ENCODE measurements around the gene HADHA. TPM values are rescaled to one million over a fixed set of nuclear protein-coding genes. Genes with fewer than 3 reads are reported as not detected.

HADHA gene
- total RNA-seq, 1 experiment from 2014 or later = 131 TPM

DNA sequence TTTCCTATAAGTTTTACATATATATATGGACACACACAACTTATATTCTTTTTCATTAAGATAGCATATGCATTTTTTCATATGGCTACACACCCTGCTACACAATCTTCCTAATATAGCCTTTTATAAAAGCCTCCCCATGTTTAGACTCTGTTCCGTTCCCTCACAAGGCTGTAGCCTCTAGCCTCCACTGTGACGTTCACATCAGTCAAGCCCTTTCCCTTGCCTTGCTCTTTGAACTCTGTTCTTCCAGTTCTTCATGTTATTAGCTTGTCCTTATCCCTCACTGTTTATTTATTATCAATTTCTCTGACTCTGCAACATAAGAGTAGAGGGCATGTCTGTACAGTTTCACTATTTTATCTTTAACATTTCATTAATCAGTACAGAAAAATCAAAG lies 39.2 kb upstream of the HADHA start:
- ChIA-PET CTCF (interaction anchor here (0.6 kb wide), 1 partner anchor 11 kb away, joined by 4 read pairs; no protein-coding TSS in a partner anchor), POLR2A (ENCODE audit: unreplicated experiment) (no interaction called here)
- no peaks in the 10 kb centered on the region for H3F3A ChIP-seq (ENCODE audit: low read length, unreplicated experiment)
- TF ChIP-seq EZH2 (IDR thresholded peaks at IDR 0.05; ENCODE audit: low read length, unreplicated experiment) (no peak), CTCF (conservative IDR thresholded peaks at IDR 0.05; ENCODE audit: low read depth, low read length) (no peak), EZH2phosphoT487 (IDR thresholded peaks at IDR 0.05; ENCODE audit: borderline replicate concordance, low read length) (no peak)
- H3K27me3 ChIP-seq (ENCODE audit: low read length) = no peaks in the 10 kb centered on the region
- no peak overlapping the region for H3K4me3 ChIP-seq (ENCODE audit: low read length)
- no peaks in the 10 kb centered on the region for H3K9me3 ChIP-seq (ENCODE audit: low read length)
- intact Hi-C loops (cut with micrococcal nuclease) = no loop called here
- H3K4me2 ChIP-seq (ENCODE audit: low read length) = peak overlapping the region; percentile 1; the same call in 1 of the 2 replicates
- peak overlapping the region; percentile 8; the same call in 1 of the 2 replicates for H3K27ac ChIP-seq (ENCODE audit: low read length)
- H3K36me3 ChIP-seq (ENCODE audit: low read depth, low read length) = peaks cover 30% of the 10 kb centered on the region; the same call in 1 of the 2 replicates
- DNase-seq = no peak
- no peak overlapping the region for H2AFZ ChIP-seq (ENCODE audit: low read length)
- H3K4me1 ChIP-seq (ENCODE audit: insufficient read depth, low read length) = peaks cover 10% of the 10 kb centered on the region
- ATAC-seq = no peak
- no peaks in the 10 kb centered on the region for H3K9me2 ChIP-seq (replicated peaks; ENCODE audit: low read length)
- no peaks in the 10 kb centered on the region for H3K79me2 ChIP-seq (ENCODE audit: low read length)
- no peaks in the 10 kb centered on the region for H4K20me1 ChIP-seq (ENCODE audit: low read length)
- BruUV-seq (replicated peaks) = no TSS peak
- H3K9ac ChIP-seq (ENCODE audit: low read length) = no peak overlapping the region

DNA sequence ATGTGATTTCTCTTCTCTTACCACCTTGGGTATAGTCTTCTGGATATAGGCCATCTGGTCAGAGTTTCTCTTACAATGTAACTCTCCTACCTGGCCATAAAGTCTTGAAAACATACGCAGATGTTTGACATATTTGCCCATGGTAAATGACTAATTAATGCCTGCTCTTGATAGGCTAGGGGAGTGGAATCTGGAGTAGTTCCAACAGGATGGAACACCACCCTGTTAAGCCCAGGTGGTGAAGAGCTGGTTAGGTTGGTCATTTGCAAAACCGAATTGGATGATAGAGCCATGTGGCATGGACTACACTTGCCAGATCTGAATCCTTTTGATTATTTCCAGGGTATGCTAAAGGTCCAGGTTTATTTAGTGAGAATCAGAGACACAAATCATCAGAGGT lies 36.8 kb upstream of the HADHA start:
- H3F3A ChIP-seq (ENCODE audit: low read length, unreplicated experiment) = no peaks in the 10 kb centered on the region
- POLR2A ChIA-PET (ENCODE audit: unreplicated experiment) = no interaction called here
- H3K36me3 ChIP-seq (ENCODE audit: low read depth, low read length) = peaks cover 23% of the 10 kb centered on the region; the same call in 1 of the 2 replicates
- ATAC-seq (no peak), DNase-seq (no peak)
- H3K9me3 ChIP-seq (ENCODE audit: low read length) = no peaks in the 10 kb centered on the region
- no peak for TF ChIP-seq CTCF (conservative IDR thresholded peaks at IDR 0.05; ENCODE audit: low read depth, low read length)
- no peak for TF ChIP-seq EZH2 (IDR thresholded peaks at IDR 0.05; ENCODE audit: low read length, unreplicated experiment)
- no peak for TF ChIP-seq EZH2phosphoT487 (IDR thresholded peaks at IDR 0.05; ENCODE audit: borderline replicate concordance, low read length)
- CTCF ChIA-PET = no interaction called here
- peaks cover 10% of the 10 kb centered on the region for H3K4me1 ChIP-seq (ENCODE audit: insufficient read depth, low read length)
- no peaks in the 10 kb centered on the region for H3K9me2 ChIP-seq (replicated peaks; ENCODE audit: low read length)
- H3K27ac ChIP-seq (ENCODE audit: low read length) = no peak overlapping the region
- no peak overlapping the region for H3K4me3 ChIP-seq (ENCODE audit: low read length)
- no peaks in the 10 kb centered on the region for H3K27me3 ChIP-seq (ENCODE audit: low read length)
- H4K20me1 ChIP-seq (ENCODE audit: low read length) = no peaks in the 10 kb centered on the region
- no peak overlapping the region for H3K9ac ChIP-seq (ENCODE audit: low read length)
- intact Hi-C loops (cut with micrococcal nuclease) = no loop called here
- no TSS peak for BruUV-seq (replicated peaks)
- H2AFZ ChIP-seq (ENCODE audit: low read length) = no peak overlapping the region
- H3K79me2 ChIP-seq (ENCODE audit: low read length) = no peaks in the 10 kb centered on the region
- no peak overlapping the region for H3K4me2 ChIP-seq (ENCODE audit: low read length)

- peaks cover 10% of the 10 kb centered on the region for H3K4me1 ChIP-seq (ENCODE audit: insufficient read depth, low read length)
- H3K36me3 ChIP-seq (ENCODE audit: low read depth, low read length) = peaks cover 19% of the 10 kb centered on the region; the same call in 1 of the 2 replicates
- H3K27ac ChIP-seq (ENCODE audit: low read length) = no peak overlapping the region
- ChIA-PET POLR2A (ENCODE audit: unreplicated experiment) (interaction anchor here (0.6 kb wide), 1 partner anchor 19 kb away, joined by 3 read pairs; no protein-coding TSS in a partner anchor), CTCF (no interaction called here)
- H3K27me3 ChIP-seq (ENCODE audit: low read length) = no peaks in the 10 kb centered on the region
- no peak for TF ChIP-seq EZH2 (IDR thresholded peaks at IDR 0.05; ENCODE audit: low read length, unreplicated experiment)
- TF ChIP-seq CTCF (conservative IDR thresholded peaks at IDR 0.05; ENCODE audit: low read depth, low read length) = no peak
- TF ChIP-seq EZH2phosphoT487 (IDR thresholded peaks at IDR 0.05; ENCODE audit: borderline replicate concordance, low read length) = no peak
- H3F3A ChIP-seq (ENCODE audit: low read length, unreplicated experiment) = no peaks in the 10 kb centered on the region
- H3K9ac ChIP-seq (ENCODE audit: low read length) = no peak overlapping the region
- H3K9me3 ChIP-seq (ENCODE audit: low read length) = no peaks in the 10 kb centered on the region
- no peak overlapping the region for H2AFZ ChIP-seq (ENCODE audit: low read length)
- no peaks in the 10 kb centered on the region for H3K9me2 ChIP-seq (replicated peaks; ENCODE audit: low read length)
- no peak overlapping the region for H3K4me3 ChIP-seq (ENCODE audit: low read length)
- H3K4me2 ChIP-seq (ENCODE audit: low read length) = no peak overlapping the region
- no peaks in the 10 kb centered on the region for H3K79me2 ChIP-seq (ENCODE audit: low read length)
- ATAC-seq (no peak), DNase-seq (no peak)
- H4K20me1 ChIP-seq (ENCODE audit: low read length) = no peaks in the 10 kb centered on the region
- no TSS peak for BruUV-seq (replicated peaks)
- intact Hi-C loops (cut with micrococcal nuclease) = no loop called here
Observed at GRCh38 chr2:26279886-26280285, 35.5 kb upstream of the HADHA start.
